ENCODE results near the gene MLLT3.

The MLLT3 gene

GRCh38 chr9:20373263-20373662, 249.0 kb downstream of the MLLT3 start:
- no peak for DNase-seq

- no peak for DNase-seq
Observed at GRCh38 chr9:20369391-20369790, 252.9 kb downstream of the MLLT3 start.

GRCh38 chr9:20367855-20368254, 254.4 kb downstream of the MLLT3 start:
- no peak for DNase-seq

- DNase-seq = no peak
Observed at GRCh38 chr9:20364959-20365358, 257.3 kb downstream of the MLLT3 start.

GRCh38 chr9:20363233-20363632, 259.1 kb downstream of the MLLT3 start:
- no peak for DNase-seq

GRCh38 chr9:20361656-20362570, 260.4 kb downstream of the MLLT3 start:
- no peak for DNase-seq

GRCh38 chr9:20361229-20361628, 261.1 kb downstream of the MLLT3 start:
- no peak for DNase-seq

GRCh38 chr9:20358207-20358606, 264.1 kb downstream of the MLLT3 start:
- DNase-seq = no peak

GRCh38 chr9:20357037-20357432, 265.3 kb downstream of the MLLT3 start:
- DNase-seq = no peak

GRCh38 chr9:20356403-20357036, 265.8 kb downstream of the MLLT3 start:
- peak; percentile 46 for DNase-seq

- no peak for DNase-seq
Observed at GRCh38 chr9:20355022-20355421, 267.3 kb downstream of the MLLT3 start.

- no peak for DNase-seq
Observed at GRCh38 chr9:20353931-20354652, 268.2 kb downstream of the MLLT3 start.

GRCh38 chr9:20353524-20353923, 268.8 kb downstream of the MLLT3 start:
- no peak for DNase-seq

- DNase-seq = no peak
Observed at GRCh38 chr9:20352591-20352990, 269.7 kb downstream of the MLLT3 start.

- no peak for DNase-seq
Observed at GRCh38 chr9:20351715-20352114, 270.6 kb downstream of the MLLT3 start.

- no peak for DNase-seq
Observed at GRCh38 chr9:20349568-20349967, 272.7 kb downstream of the MLLT3 start.

GRCh38 chr9:20343325-20343724, 279.0 kb downstream of the MLLT3 start:
- no peak for DNase-seq

- no peak for DNase-seq
Observed at GRCh38 chr9:20340511-20340861, 281.8 kb downstream of the MLLT3 start.

- no peak for DNase-seq
Observed at GRCh38 chr9:20335668-20336332, 286.5 kb downstream of the MLLT3 start.

- no peak for DNase-seq
Observed at GRCh38 chr9:20333991-20334390, 288.3 kb downstream of the MLLT3 start.

GRCh38 chr9:20331095-20331685, 291.1 kb downstream of the MLLT3 start:
- DNase-seq = no peak

- DNase-seq = no peak
Observed at GRCh38 chr9:20330688-20331087, 291.6 kb downstream of the MLLT3 start.

GRCh38 chr9:20326516-20326915, 295.8 kb downstream of the MLLT3 start:
- DNase-seq = no peak

Data from DMS 273 treated with DMSO at 0.1 percent for 48 hours (cell line).